B cell (primary cell): ENCODE measurements around the gene LIN52. TPM values are rescaled to one million over a fixed set of nuclear protein-coding genes. Genes with fewer than 3 reads are reported as not detected.

Experiments used
- ATAC-seq: fragments of 200-7000 bp; cut with Tn5 transposase; one replicate; pipeline ENCODE4 v1.10.0; 2021; ENCODE audit warnings: low read depth, mild to moderate bottlenecking, moderate number of reproducible peaks, moderate library complexity
- CTCF ChIA-PET: fragments of 350-600 bp; sonication (Branson Sonifier 250); formaldehyde crosslinking; loops from one replicate; lab custom pipeline; 2021; ENCODE audit warnings: antibody characterized with exemption, inconsistent platforms; lab: Charles Lee
- POLR2A ChIA-PET: fragments of 350-600 bp; sonication (Branson Sonifier 250); formaldehyde crosslinking; loops from one replicate; lab custom pipeline; 2021; ENCODE audit warnings: antibody characterized with exemption; lab: Charles Lee
- DNase-seq: peaks from one replicate; pipeline ENCODE4 v3.0.0; 2013
- H2AFZ ChIP-seq: 2 replicates; pipeline ENCODE4 v1.6.1; 2012; ENCODE audit warnings: mild to moderate bottlenecking, low read depth, low read length; ENCODE audit not compliant: insufficient read depth, poor library complexity, severe bottlenecking
- H3K27ac ChIP-seq, 2 donors: 1 replicate in 1 of 2; 2 replicates in 1 of 2; pipeline ENCODE4 v1.5.1; 2012 to 2013; ENCODE audit warnings: low read length in 2 of 2, mild to moderate bottlenecking in 2 of 2, moderate library complexity in 1 of 2
- H3K27me3 ChIP-seq, 4 experiments: fragments of 200-600 bp in 1 of 4; sonication (generic) in 1 of 4; replicated peaks in 1 of 4; 1 replicate in 2 of 4; 2 replicates in 2 of 4; pipeline versions ENCODE4 v1.6.1 to v1.7.0; 2013 to 2016; ENCODE audit warnings: low read length in 3 of 4, mild to moderate bottlenecking in 2 of 4, mixed read lengths in 1 of 4, moderate library complexity in 1 of 4; ENCODE audit not compliant: insufficient read depth in 4 of 4, control insufficient read depth in 3 of 4; ENCODE audit errors: control extremely low read depth in 1 of 4
- H3K36me3 ChIP-seq, 2 experiments: replicated peaks in 1 of 2; 1 replicate in 1 of 2; 2 replicates in 1 of 2; pipeline versions ENCODE4 v1.6.1 to v1.7.1; 2013; ENCODE audit warnings: low read length in 1 of 2; ENCODE audit not compliant: insufficient read depth in 2 of 2, control insufficient read depth in 1 of 2; ENCODE audit errors: control extremely low read depth in 1 of 2, extremely low read depth in 1 of 2
- H3K4me1 ChIP-seq, 2 donors: fragments of 200-600 bp in 1 of 2; sonication (generic) in 1 of 2; 1 replicate in 1 of 2; 2 replicates in 1 of 2; pipeline versions ENCODE4 v1.5.1 to v1.6.1; 2013 to 2017; ENCODE audit warnings: low read length in 2 of 2; ENCODE audit not compliant: control insufficient read depth in 2 of 2, insufficient read depth in 2 of 2
- H3K4me2 ChIP-seq: replicated peaks from 2 replicates; pipeline ENCODE3; 2012; ENCODE audit warnings: mild to moderate bottlenecking, low read depth, low read length; ENCODE audit not compliant: poor library complexity, severe bottlenecking
- H3K4me3 ChIP-seq, 5 experiments: fragments of 200-600 bp in 1 of 5; sonication (generic) in 1 of 5; 1 replicate in 3 of 5; 2 replicates in 2 of 5; pipeline versions ENCODE4 v1.5.1 to v1.7.0; 2011 to 2016; ENCODE audit warnings: low read length in 4 of 5, mild to moderate bottlenecking in 4 of 5, low read depth in 2 of 5, control low read depth in 1 of 5, moderate library complexity in 1 of 5; ENCODE audit not compliant: insufficient read depth in 1 of 5; ENCODE audit errors: control extremely low read depth in 1 of 5, extremely low read depth in 1 of 5
- H3K79me2 ChIP-seq: fragments of 200-600 bp; sonication (generic); one replicate; pipeline ENCODE4 v1.6.0; 2016; ENCODE audit warnings: low read length; ENCODE audit not compliant: control insufficient read depth, insufficient read depth
- H3K9ac ChIP-seq: fragments of 200-600 bp; sonication (generic); 2 replicates; pipeline ENCODE4 v1.6.1; 2017; ENCODE audit warnings: mild to moderate bottlenecking, low read length, moderate library complexity
- H3K9me3 ChIP-seq, 3 donors: one replicate each; pipeline versions ENCODE4 v1.6.1 to v1.7.1; 2013; ENCODE audit warnings: low read length in 2 of 3; ENCODE audit not compliant: control insufficient read depth in 2 of 3, insufficient read depth in 1 of 3; ENCODE audit errors: control extremely low read depth in 1 of 3
- H4K20me1 ChIP-seq: 2 replicates; pipeline ENCODE4 v1.6.0; 2012; ENCODE audit warnings: mild to moderate bottlenecking, low read length; ENCODE audit not compliant: insufficient read depth, control insufficient read depth, poor library complexity, severe bottlenecking
- H3K27ac Mint-ChIP-seq: one replicate; pipeline ENCODE4 v1.8.0; 2021; ENCODE audit warnings: mixed read lengths
- H3K27me3 Mint-ChIP-seq: one replicate; pipeline ENCODE4 v1.8.0; 2021; ENCODE audit warnings: mixed read lengths
- H3K4me1 Mint-ChIP-seq: one replicate; pipeline ENCODE4 v1.8.0; 2021; ENCODE audit warnings: mixed read lengths
- H3K4me3 Mint-ChIP-seq: one replicate; pipeline ENCODE4 v1.8.0; 2021; ENCODE audit warnings: mixed read lengths
- H3K9me3 Mint-ChIP-seq: one replicate; pipeline ENCODE4 v1.8.0; 2022; ENCODE audit warnings: mixed read lengths; ENCODE audit not compliant: insufficient read depth
- EZH2 ChIP-seq: IDR thresholded peaks from 2 replicates; pipeline ENCODE4 v1.6.1; 2012; ENCODE audit warnings: borderline replicate concordance, low read depth, mild to moderate bottlenecking, moderate library complexity, low read length; ENCODE audit not compliant: insufficient read depth, poor library complexity, severe bottlenecking
- WGBS: methylation state at CpG from one replicate; pipeline ENCODE4 v1.1.5; 2013; ENCODE audit warnings: missing lambda C conversion rate; ENCODE audit not compliant: insufficient coverage; 5-methylcytosine and 5-hydroxymethylcytosine counted together
- intact Hi-C: fragments of 100-400 bp; cut with micrococcal nuclease; formaldehyde crosslinking; loops from one replicate; pipeline ENCODE4 v1.10.0; 2022
- polyA plus RNA-seq: library from polyadenylated mRNA; depleted of rRNA; stranded (reverse); fragments of >200 nt; gene quantifications from 2 replicates; pipeline ENCODE4 v1.2.3, GENCODE V29; 2012
- total RNA-seq, 2 donors: library from RNA; stranded (reverse); fragments of 120-200 nt in 1 of 2; gene quantifications; 1 replicate in 1 of 2; 2 replicates in 1 of 2; pipeline versions ENCODE4 v1.2.3 to v1.2.4, GENCODE V29; 2013 to 2022
- TF ChIP-seq, protein P1 (sequence below): fragments of 200-600 bp; IDR thresholded peaks from one replicate; pipeline ENCODE4 v1.8.0; 2022; ENCODE audit warnings: antibody characterized with exemption, mild to moderate bottlenecking

LIN52 gene
- total and polyA plus RNA-seq, 2 donors (not counting 1 experiment from before 2014, with no cell fraction given): 3.9 to 13.1 TPM

DNA sequence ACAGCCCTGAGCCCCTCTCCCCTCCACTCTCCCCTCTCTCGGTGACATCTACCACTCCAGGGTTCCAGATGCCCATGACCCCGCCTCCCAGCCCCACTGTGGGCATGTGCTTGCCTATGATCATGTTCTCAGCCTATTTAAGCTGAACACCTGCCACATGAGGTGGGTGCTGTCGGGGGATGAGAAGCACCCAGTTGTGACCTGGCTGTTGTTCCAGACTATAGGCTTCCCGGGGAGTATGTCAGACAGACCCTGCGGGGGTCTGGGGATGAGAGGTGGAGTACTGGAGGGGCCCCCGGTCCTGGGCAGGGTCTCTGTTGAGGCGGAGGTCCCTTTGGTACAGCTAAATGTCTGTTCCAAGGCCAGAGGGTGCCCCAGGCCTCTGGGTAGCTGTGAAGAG lies 160.5 kb downstream of the LIN52 start:
- H3K27ac ChIP-seq: no peak overlapping the region
- no peaks in the 10 kb centered on the region for H3K79me2 ChIP-seq
- H3K4me3 ChIP-seq: no peak overlapping the region
- no peak overlapping the region for H2AFZ ChIP-seq
- no peak overlapping the region for H3K9ac ChIP-seq
- no peak overlapping the region for H3K4me3 Mint-ChIP-seq
- ChIA-PET POLR2A (no interaction called here), CTCF (interaction anchor here (1.2 to 1.8 kb wide), 3 partner anchors 9 to 133 kb away, joined by 3 to 10 read pairs (median 4); no protein-coding TSS in a partner anchor)
- no peak for ATAC-seq
- peaks cover 20 to 25% of the 10 kb centered on the region in 2 donors for H3K4me1 ChIP-seq
- H3K4me1 Mint-ChIP-seq: peaks cover 20% of the 10 kb centered on the region
- H3K27ac Mint-ChIP-seq: no peak overlapping the region
- intact Hi-C loops: no loop called here
- H3K36me3 ChIP-seq: no peaks in the 10 kb centered on the region
- H3K27me3 ChIP-seq: peaks cover 2 to 73% (median 44%) of the 10 kb centered on the region in 4 experiments
- H3K9me3 ChIP-seq: peaks cover 0 to 15% (median 0%) of the 10 kb centered on the region in 3 donors
- no peak for DNase-seq
- no peak overlapping the region for H3K4me2 ChIP-seq
- TF ChIP-seq EZH2: no peak
- TF ChIP-seq, protein P1, sequence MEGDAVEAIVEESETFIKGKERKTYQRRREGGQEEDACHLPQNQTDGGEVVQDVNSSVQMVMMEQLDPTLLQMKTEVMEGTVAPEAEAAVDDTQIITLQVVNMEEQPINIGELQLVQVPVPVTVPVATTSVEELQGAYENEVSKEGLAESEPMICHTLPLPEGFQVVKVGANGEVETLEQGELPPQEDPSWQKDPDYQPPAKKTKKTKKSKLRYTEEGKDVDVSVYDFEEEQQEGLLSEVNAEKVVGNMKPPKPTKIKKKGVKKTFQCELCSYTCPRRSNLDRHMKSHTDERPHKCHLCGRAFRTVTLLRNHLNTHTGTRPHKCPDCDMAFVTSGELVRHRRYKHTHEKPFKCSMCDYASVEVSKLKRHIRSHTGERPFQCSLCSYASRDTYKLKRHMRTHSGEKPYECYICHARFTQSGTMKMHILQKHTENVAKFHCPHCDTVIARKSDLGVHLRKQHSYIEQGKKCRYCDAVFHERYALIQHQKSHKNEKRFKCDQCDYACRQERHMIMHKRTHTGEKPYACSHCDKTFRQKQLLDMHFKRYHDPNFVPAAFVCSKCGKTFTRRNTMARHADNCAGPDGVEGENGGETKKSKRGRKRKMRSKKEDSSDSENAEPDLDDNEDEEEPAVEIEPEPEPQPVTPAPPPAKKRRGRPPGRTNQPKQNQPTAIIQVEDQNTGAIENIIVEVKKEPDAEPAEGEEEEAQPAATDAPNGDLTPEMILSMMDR: no peak
- 70% methylated on average over 5 of the region's 7 CpGs for WGBS
- peaks cover 69% of the 10 kb centered on the region for H3K27me3 Mint-ChIP-seq
- H4K20me1 ChIP-seq: no peaks in the 10 kb centered on the region
- H3K9me3 Mint-ChIP-seq: no peaks in the 10 kb centered on the region

DNA sequence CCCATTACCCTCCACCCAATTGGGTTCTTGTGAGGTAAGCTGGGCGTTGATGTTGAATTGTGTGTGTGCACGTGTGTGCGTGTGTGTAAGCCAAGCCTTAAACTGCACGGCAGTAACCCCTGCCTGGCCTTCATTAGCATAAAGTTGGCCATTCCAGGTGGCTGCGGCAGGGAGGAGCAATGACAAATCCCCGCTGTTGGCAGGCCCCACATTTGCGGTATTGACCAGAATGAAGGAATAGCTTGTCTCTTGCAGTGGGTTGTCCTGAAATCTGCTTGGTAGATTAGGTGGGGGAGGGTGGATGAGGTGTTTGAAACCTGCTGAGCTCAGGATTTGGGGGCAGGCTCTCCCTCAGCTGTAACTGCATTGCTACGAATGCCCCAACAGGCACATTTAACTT lies 161.8 kb downstream of the LIN52 start:
- Histone ChIP-seq H3K27ac (no peak overlapping the region), H3K79me2 (no peaks in the 10 kb centered on the region), H3K4me2 (no peak overlapping the region), H3K9ac (no peak overlapping the region), H2AFZ (no peak overlapping the region), H4K20me1 (no peaks in the 10 kb centered on the region), H3K4me1 (peaks cover 10 to 15% of the 10 kb centered on the region in 2 donors), H3K9me3 (peaks cover 0 to 4% (median 0%) of the 10 kb centered on the region in 3 donors), H3K4me3 (no peak overlapping the region), H3K36me3 (no peaks in the 10 kb centered on the region), H3K27me3 (peaks cover 2 to 65% (median 37%) of the 10 kb centered on the region in 4 experiments)
- H3K9me3 Mint-ChIP-seq: no peaks in the 10 kb centered on the region
- intact Hi-C loops: no loop called here
- H3K27ac Mint-ChIP-seq: no peak overlapping the region
- DNase-seq (no peak), ATAC-seq (no peak)
- TF ChIP-seq, protein P1: no peak
- TF ChIP-seq EZH2: no peak
- no peak overlapping the region for H3K4me3 Mint-ChIP-seq
- 96% methylated on average over 8 of the region's 8 CpGs for WGBS
- H3K4me1 Mint-ChIP-seq: peaks cover 12% of the 10 kb centered on the region
- POLR2A ChIA-PET: no interaction called here
- H3K27me3 Mint-ChIP-seq: peaks cover 73% of the 10 kb centered on the region
- CTCF ChIA-PET: interaction anchor here (1.0 to 1.8 kb wide), 4 partner anchors 8 to 134 kb away, joined by 3 to 10 read pairs (median 4); no protein-coding TSS in a partner anchor
